ENCODE results near the gene VCY.
"Not testable (repeated sequence)": the region's sequence is repeated elsewhere in the genome, so short reads cannot be mapped to it uniquely, and the experiment has no call there.

The VCY gene

DNA sequence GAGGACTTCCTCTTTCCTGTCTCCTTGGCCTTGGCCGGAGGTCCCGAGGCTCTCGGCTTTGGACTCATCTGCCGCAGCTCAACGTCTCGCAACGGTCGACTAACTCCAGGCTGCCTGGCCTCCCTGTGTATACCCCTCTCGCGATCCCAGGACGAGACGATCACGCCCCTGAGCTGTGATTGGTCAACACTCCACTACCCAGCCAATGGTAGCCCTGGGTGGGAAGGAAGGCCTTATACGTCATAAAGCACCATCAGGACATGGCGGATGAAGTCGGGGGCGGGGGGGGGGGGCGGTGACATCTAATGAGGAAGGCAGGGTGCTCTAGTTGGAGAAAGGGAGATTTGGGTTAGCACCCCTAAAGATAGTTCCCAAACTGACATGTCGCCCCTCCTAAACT is at the start of gene VCY:
TSS of gene VCY (minus strand) at position 101 of the 400 bp plus-strand sequence. CDS start at position 68, 33 bp downstream.
- not testable (repeated sequence) for DNase-seq

DNA sequence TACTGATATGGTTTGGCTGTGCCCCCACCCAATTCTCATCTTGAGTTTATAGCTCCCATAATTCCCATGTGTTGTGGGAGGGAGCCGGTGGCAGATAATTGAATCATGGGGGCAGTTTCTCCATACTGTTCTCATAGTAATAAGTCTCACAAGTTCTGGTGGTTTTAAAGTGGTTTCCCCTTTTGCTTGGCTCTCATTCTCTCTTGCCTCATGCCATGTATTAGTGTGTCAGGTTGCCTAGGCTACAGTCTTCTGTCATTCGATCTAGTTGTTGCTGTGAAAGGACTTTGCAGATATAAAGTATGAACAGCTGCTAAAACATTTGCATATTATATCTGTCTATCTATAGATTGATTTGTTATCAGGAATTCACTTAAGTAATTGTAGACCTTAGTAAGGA is 44.1 kb upstream of the VCY start:
- not testable (repeated sequence) for DNase-seq

DNA sequence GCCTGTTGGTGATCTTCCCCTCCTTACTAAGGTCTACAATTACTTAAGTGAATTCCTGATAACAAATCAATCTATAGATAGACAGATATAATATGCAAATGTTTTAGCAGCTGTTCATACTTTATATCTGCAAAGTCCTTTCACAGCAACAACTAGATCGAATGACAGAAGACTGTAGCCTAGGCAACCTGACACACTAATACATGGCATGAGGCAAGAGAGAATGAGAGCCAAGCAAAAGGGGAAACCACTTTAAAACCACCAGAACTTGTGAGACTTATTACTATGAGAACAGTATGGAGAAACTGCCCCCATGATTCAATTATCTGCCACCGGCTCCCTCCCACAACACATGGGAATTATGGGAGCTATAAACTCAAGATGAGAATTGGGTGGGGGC is 25.6 kb upstream of the VCY start:
- DNase-seq, result not testable (repeated sequence)

DNA sequence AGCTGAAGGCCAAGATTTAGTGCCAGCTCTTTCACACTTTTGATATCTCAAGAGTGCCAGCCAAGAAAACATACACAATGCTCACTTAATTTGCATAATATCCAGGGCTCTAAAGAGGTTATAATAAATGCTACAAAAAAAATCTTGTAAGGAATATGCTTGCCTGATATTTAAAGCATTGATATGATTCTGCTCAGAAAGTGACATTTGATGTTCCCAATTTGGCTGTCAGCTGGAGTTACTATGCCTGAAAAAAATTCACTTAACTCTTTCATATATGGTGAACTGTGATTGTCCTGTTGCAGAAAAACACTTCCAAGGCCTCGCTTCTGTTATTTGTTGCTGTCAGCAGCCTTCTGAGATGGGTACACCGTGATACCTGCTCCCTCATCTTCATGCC is 43.9 kb downstream of the VCY start:
- DNase-seq, result not testable (repeated sequence)
